Keratinocyte (primary cell): ENCODE results near the gene RASSF7. TPM values are rescaled to one million over a fixed set of nuclear protein-coding genes. Genes with fewer than 3 reads are reported as not detected.
A peak's percentile ranks its signal among the peaks of the same experiment; 100 is the strongest.

Experiments used
- DNase-seq: peaks from one replicate; pipeline ENCODE4 v3.0.0-alpha.2; 2011; ENCODE audit warnings: low read depth, missing footprints, low spot score
- FAIRE-seq: peaks from 2 replicates; lab custom pipeline; 2011; peaks lifted over from hg19 to GRCh38; lab: Jason Lieb, UNC
- H2AFZ ChIP-seq: 2 replicates; pipeline ENCODE4 v1.6.0; 2012; ENCODE audit warnings: low read length, control low read depth, inconsistent platforms; ENCODE audit not compliant: control insufficient read depth
- H3K27ac ChIP-seq: 2 replicates; pipeline ENCODE4 v1.5.1; 2011; ENCODE audit warnings: low read length; ENCODE audit not compliant: control insufficient read depth, insufficient read depth
- H3K27me3 ChIP-seq: 3 replicates; pipeline ENCODE4 v1.6.0; 2011; ENCODE audit warnings: low read length; ENCODE audit not compliant: control insufficient read depth, insufficient read depth; ENCODE audit errors: extremely low read depth
- H3K36me3 ChIP-seq, 2 experiments: 2 replicates in 1 of 2; 3 replicates in 1 of 2; pipeline ENCODE4 v1.5.1; 2011; ENCODE audit warnings: low read length in 2 of 2, mild to moderate bottlenecking in 1 of 2; ENCODE audit not compliant: control insufficient read depth in 2 of 2, insufficient read depth in 2 of 2; ENCODE audit errors: extremely low read depth in 1 of 2
- H3K4me1 ChIP-seq: 3 replicates; pipeline ENCODE4 v1.5.1; 2011; ENCODE audit warnings: low read length; ENCODE audit not compliant: control insufficient read depth, insufficient read depth; ENCODE audit errors: extremely low read depth
- H3K4me2 ChIP-seq: 3 replicates; pipeline ENCODE4 v1.6.0; 2011; ENCODE audit warnings: low read depth, low read length; ENCODE audit not compliant: control insufficient read depth, insufficient read depth; ENCODE audit errors: extremely low read depth
- H3K4me3 ChIP-seq, 3 experiments: fragments of 200-600 bp in 1 of 3; sonication (generic) in 1 of 3; 2 replicates in 2 of 3; 3 replicates in 1 of 3; pipeline ENCODE4 v1.5.1; 2011 to 2016; ENCODE audit warnings: low read length in 3 of 3, mild to moderate bottlenecking in 3 of 3, control low read depth in 2 of 3, inconsistent platforms in 1 of 3, low read depth in 1 of 3, mixed read lengths in 1 of 3, mixed run types in 1 of 3, moderate library complexity in 1 of 3; ENCODE audit not compliant: control insufficient read depth in 2 of 3, insufficient read depth in 2 of 3; ENCODE audit errors: extremely low read depth in 1 of 3
- H3K79me2 ChIP-seq: 2 replicates; pipeline ENCODE4 v1.6.0; 2012; ENCODE audit warnings: low read length; ENCODE audit not compliant: control insufficient read depth, insufficient read depth
- H3K9ac ChIP-seq: 3 replicates; pipeline ENCODE4 v1.6.0; 2011; ENCODE audit warnings: low read length; ENCODE audit not compliant: control insufficient read depth, insufficient read depth; ENCODE audit errors: extremely low read depth
- H3K9me1 ChIP-seq: 3 replicates; pipeline ENCODE4 v1.6.0; 2011; ENCODE audit warnings: low read length; ENCODE audit not compliant: control insufficient read depth, insufficient read depth; ENCODE audit errors: extremely low read depth
- H3K9me3 ChIP-seq: 2 replicates; pipeline ENCODE4 v1.5.1; 2012; ENCODE audit warnings: low read depth, low read length; ENCODE audit not compliant: control insufficient read depth
- H4K20me1 ChIP-seq: 3 replicates; pipeline ENCODE4 v1.6.0; 2011; ENCODE audit warnings: low read length; ENCODE audit not compliant: control insufficient read depth, insufficient read depth; ENCODE audit errors: extremely low read depth
- EZH2 ChIP-seq: IDR thresholded peaks from one replicate; pipeline ENCODE4 v1.6.1; 2012; ENCODE audit warnings: inconsistent platforms, mild to moderate bottlenecking, low read length, moderate library complexity
- dilution Hi-C: fragments of 300-500 bp; cut with MboI; formaldehyde crosslinking; loops from one replicate; pipeline ENCODE4 v1.7.0; 2020; ENCODE audit warnings: low sequenced_read_pairs; ENCODE audit not compliant: extremely low pct_ligation_motif_present
- polyA plus RNA-seq, 5 experiments: library from polyadenylated mRNA; depleted of rRNA in 3 of 5; stranded (reverse) in 3 of 5; stranded (forward) in 1 of 5; unstranded in 1 of 5; fragments of >200 nt; gene quantifications; 1 replicate in 1 of 5; 2 replicates in 3 of 5; 3 replicates in 1 of 5; pipeline versions ENCODE4 v1.2.1 to v1.2.3, GENCODE V29; 2011 to 2012; ENCODE audit warnings: missing spikeins in 2 of 5, low read depth in 1 of 5, low replicate concordance in 1 of 5
- TF ChIP-seq, protein P1 (sequence below), 3 experiments: IDR thresholded peaks in 1 of 3; conservative IDR thresholded peaks in 1 of 3; optimal IDR thresholded peaks in 1 of 3; 2 replicates in 2 of 3; 3 replicates in 1 of 3; pipeline versions ENCODE3 to v1.5.1; 2011; ENCODE audit warnings: low read length in 3 of 3, mild to moderate bottlenecking in 3 of 3, moderate library complexity in 2 of 3, control low read depth in 1 of 3, inconsistent platforms in 1 of 3; ENCODE audit not compliant: insufficient read depth in 2 of 3; ENCODE audit errors: extremely low read depth in 1 of 3

The RASSF7 gene
- polyA plus RNA-seq, 1 donor (not counting 4 experiments of a cell fraction or from before 2014, with no cell fraction given), result 24.3 TPM

DNA sequence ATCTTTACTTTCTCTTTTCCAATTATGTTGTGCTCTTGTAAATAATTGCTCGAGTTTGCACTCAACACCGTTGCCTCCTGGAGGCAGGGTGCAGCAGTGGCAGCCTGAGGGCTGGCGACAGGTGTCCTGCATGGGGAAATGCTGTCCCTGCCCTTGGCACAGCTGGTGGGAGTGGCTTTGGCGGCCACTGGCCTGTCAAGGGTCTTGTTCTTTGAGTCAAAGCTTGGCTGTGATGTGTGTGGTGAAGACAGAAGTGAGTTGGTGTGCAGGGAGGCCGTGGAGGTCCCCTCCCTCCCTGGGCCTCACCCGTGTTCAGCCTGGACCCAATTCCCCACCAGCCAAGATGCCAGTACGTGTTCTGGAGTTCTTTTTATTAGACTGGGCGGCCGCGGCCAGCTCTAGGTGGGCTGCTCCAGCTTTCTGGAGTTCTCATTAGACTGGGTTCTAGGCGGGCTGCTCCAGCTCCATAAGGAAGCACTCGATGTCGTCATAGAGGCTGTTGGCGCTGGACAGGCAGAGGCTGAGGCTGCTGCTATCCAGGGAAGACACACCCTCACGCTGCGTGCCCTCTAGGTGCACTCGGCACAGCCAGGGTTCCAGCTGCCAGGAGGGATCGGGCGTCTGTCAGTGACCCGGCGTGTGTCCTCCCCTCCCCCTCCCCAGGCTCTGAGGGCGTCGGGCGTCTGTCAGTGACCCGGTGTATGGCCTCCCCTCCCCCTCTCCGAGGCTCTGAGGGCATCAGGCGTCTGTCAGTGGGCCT, 51.6 kb downstream of the RASSF7 start:
- no peak overlapping the region for H3K27ac ChIP-seq
- no peak overlapping the region for H3K9ac ChIP-seq
- dilution Hi-C loops, result no loop called here
- no peak overlapping the region for H3K4me3 ChIP-seq
- no peaks in the 10 kb centered on the region for H3K27me3 ChIP-seq
- no peaks in the 10 kb centered on the region for H3K9me1 ChIP-seq
- H3K79me2 ChIP-seq, result peaks cover 2% of the 10 kb centered on the region
- peaks cover 15% of the 10 kb centered on the region for H4K20me1 ChIP-seq
- FAIRE-seq (no peak), DNase-seq (no peak)
- peaks cover 25% of the 10 kb centered on the region for H3K4me1 ChIP-seq
- H3K4me2 ChIP-seq, result no peak overlapping the region
- TF ChIP-seq, protein P1, sequence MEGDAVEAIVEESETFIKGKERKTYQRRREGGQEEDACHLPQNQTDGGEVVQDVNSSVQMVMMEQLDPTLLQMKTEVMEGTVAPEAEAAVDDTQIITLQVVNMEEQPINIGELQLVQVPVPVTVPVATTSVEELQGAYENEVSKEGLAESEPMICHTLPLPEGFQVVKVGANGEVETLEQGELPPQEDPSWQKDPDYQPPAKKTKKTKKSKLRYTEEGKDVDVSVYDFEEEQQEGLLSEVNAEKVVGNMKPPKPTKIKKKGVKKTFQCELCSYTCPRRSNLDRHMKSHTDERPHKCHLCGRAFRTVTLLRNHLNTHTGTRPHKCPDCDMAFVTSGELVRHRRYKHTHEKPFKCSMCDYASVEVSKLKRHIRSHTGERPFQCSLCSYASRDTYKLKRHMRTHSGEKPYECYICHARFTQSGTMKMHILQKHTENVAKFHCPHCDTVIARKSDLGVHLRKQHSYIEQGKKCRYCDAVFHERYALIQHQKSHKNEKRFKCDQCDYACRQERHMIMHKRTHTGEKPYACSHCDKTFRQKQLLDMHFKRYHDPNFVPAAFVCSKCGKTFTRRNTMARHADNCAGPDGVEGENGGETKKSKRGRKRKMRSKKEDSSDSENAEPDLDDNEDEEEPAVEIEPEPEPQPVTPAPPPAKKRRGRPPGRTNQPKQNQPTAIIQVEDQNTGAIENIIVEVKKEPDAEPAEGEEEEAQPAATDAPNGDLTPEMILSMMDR (optimal IDR thresholded peaks at IDR 0.05 in 1 of 3, IDR thresholded peaks at IDR 0.05 in 1 of 3, conservative IDR thresholded peaks at IDR 0.05 in 1 of 3; ENCODE audit: extremely low read depth in 1 of 3, insufficient read depth in 2 of 3, low read length in 3 of 3), result peak; percentile 13 to 52 (median 29)
- TF ChIP-seq EZH2, result no peak
- no peaks in the 10 kb centered on the region for H3K9me3 ChIP-seq
- peaks cover 38 to 41% of the 10 kb centered on the region in 2 experiments for H3K36me3 ChIP-seq
- H2AFZ ChIP-seq, result no peak overlapping the region

DNA sequence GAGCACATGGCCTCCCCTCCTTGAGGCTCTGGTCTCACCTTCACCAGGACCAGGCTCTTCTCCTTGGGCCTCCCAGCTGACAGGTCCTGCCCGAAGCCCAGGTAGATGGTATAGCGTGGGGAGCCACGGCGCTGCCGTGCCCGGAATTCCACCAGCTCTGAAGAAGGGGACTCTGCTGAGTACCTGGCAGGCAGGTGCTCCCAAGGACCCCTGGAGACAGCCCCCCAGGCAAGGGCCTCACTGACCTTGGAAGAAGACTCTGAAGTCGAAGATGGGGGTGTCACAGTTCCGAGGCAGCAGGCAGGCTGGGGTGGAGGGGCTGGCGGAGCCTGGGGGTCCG, 52.2 kb downstream of the RASSF7 start:
- H3K36me3 ChIP-seq, result peaks cover 33 to 38% of the 10 kb centered on the region in 2 experiments
- peaks cover 15% of the 10 kb centered on the region for H4K20me1 ChIP-seq
- no peak overlapping the region for H3K27ac ChIP-seq
- no peak overlapping the region for H3K4me3 ChIP-seq
- H3K79me2 ChIP-seq, result peaks cover 2% of the 10 kb centered on the region
- no peak for FAIRE-seq
- DNase-seq, result no peak
- no peak overlapping the region for H3K9ac ChIP-seq
- dilution Hi-C loops, result no loop called here
- H3K27me3 ChIP-seq, result no peaks in the 10 kb centered on the region
- H2AFZ ChIP-seq, result no peak overlapping the region
- TF ChIP-seq, protein P1 (optimal IDR thresholded peaks at IDR 0.05 in 1 of 3, IDR thresholded peaks at IDR 0.05 in 1 of 3, conservative IDR thresholded peaks at IDR 0.05 in 1 of 3; ENCODE audit: extremely low read depth in 1 of 3, insufficient read depth in 2 of 3, low read length in 3 of 3), result no peak
- TF ChIP-seq EZH2, result no peak
- no peaks in the 10 kb centered on the region for H3K9me1 ChIP-seq
- peaks cover 25% of the 10 kb centered on the region for H3K4me1 ChIP-seq
- H3K4me2 ChIP-seq, result no peak overlapping the region
- H3K9me3 ChIP-seq, result no peaks in the 10 kb centered on the region
